Right lobe of liver (tissue), 6 donors: ENCODE data around the gene HRAS. TPM values are rescaled to one million over a fixed set of nuclear protein-coding genes. Genes with fewer than 3 reads are reported as not detected.
A peak's percentile ranks its signal among the peaks of the same experiment; 100 is the strongest.

Experiments used
- ATAC-seq, 4 donors: fragments of 200-7000 bp; cut with Tn5 transposase; one replicate each; pipeline ENCODE4 v1.9.1; 2020; ENCODE audit warnings: mild to moderate bottlenecking in 4 of 4, moderate library complexity in 4 of 4
- DNase-seq, 3 donors: peaks; one replicate each; pipeline ENCODE4 v3.0.0-alpha.2; 2020
- H3K27ac ChIP-seq, 3 donors: fragments of 200-600 bp; one replicate each; pipeline ENCODE4 v1.8.0; 2022
- H3K27me3 ChIP-seq, 2 donors: fragments of 200-600 bp; one replicate each; pipeline ENCODE4 v1.8.0; 2022
- H3K36me3 ChIP-seq, 4 donors: fragments of 200-600 bp; sonication (generic) in 1 of 4; one replicate each; pipeline versions ENCODE4 v1.5.1 to v1.8.0; 2017 to 2022; ENCODE audit warnings: control low read depth in 1 of 4
- H3K4me1 ChIP-seq, 4 donors: fragments of 200-600 bp; sonication (generic) in 1 of 4; one replicate each; pipeline versions ENCODE4 v1.5.1 to v1.8.0; 2017 to 2022; ENCODE audit warnings: control low read depth in 1 of 4
- H3K4me3 ChIP-seq, 3 donors: fragments of 200-600 bp; one replicate each; pipeline ENCODE4 v1.8.0; 2022
- H3K9me3 ChIP-seq, 4 donors: fragments of 200-600 bp; sonication (generic) in 1 of 4; one replicate each; pipeline versions ENCODE4 v1.5.1 to v1.8.0; 2017 to 2022; ENCODE audit warnings: control low read depth in 1 of 4
- CTCF ChIP-seq, 4 donors: fragments of 200-600 bp in 3 of 4; fragments of 450-650 bp in 1 of 4; IDR thresholded peaks; one replicate each; pipeline versions ENCODE4 v1.5.1 to v1.8.0; 2016 to 2022; ENCODE audit warnings: antibody characterized with exemption in 4 of 4, mild to moderate bottlenecking in 2 of 4
- POLR2A ChIP-seq: fragments of 450-650 bp; IDR thresholded peaks from one replicate; pipeline ENCODE4 v1.6.1; 2017; ENCODE audit warnings: antibody characterized with exemption, mild to moderate bottlenecking
- WGBS: methylation state at CpG from one replicate; pipeline ENCODE4 v1.1.6; 2018; ENCODE audit warnings: low coverage, low lambda C conversion rate; ENCODE audit not compliant: insufficient coverage; ENCODE audit errors: missing lambda C conversion rate; 5-methylcytosine and 5-hydroxymethylcytosine counted together
- intact Hi-C, 2 donors: fragments of 100-400 bp; cut with DNase I; formaldehyde crosslinking; loops; one replicate each; pipeline versions ENCODE4 v1.11.2 to v1.14.1; 2022
- total RNA-seq, 6 experiments: library from RNA; depleted of rRNA in 2 of 6; stranded (reverse); fragments of >200 nt in 2 of 6; fragmentation: NEBNext Ultra II Directional in 3 of 6; extraction: Animal tissue kit (Norgen Biotek cat#: 25700) in 3 of 6; gene quantifications; one replicate each; pipeline versions ENCODE4 v1.1.0 to v1.2.4, GENCODE V29; 2016 to 2023
- donor health status: DM: no; HTN: yes; CAD: no.
- donor health status: DM: no; HTN: no; CAD: no.
- donor health status: DM: no; HTN: no; CAD: no.
- donor health status: DM: no; HTN: yes; CAD: no.
- donor health status: DM: no; HTN: yes; CAD: no.

The HRAS gene
- total RNA-seq, 6 experiments from 2014 or later = 7.6 to 20.9 (median 14.8) TPM

DNA sequence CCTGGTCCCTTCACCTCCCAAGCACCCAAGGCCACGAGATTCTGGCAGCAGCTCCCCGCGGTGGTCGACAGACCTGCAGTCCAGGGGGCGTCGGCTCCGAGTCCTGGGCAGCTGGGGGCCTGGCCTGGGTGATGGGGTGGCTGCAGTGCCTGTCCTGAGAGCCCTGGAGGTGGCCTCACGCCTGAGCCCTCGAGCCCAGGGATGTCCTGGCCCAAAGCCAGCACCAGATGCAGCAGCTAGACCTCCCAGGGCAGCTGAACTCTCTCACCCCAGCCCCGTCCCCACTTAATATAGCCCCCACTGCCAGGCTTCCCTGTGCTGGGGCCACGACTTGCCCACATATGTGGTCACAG, 18.6 kb upstream of the HRAS start:
- Histone ChIP-seq H3K4me1 (peaks cover 0 to 10% (median 0%) of the 10 kb centered on the region in 4 donors), H3K27me3 (no peaks in the 10 kb centered on the region), H3K27ac (no peak overlapping the region), H3K36me3 (no peaks in the 10 kb centered on the region), H3K9me3 (no peaks in the 10 kb centered on the region), H3K4me3 (no peak overlapping the region)
- intact Hi-C loops = loop anchor here in 1 of 2 donors (10.0 kb wide), 1 partner anchor 201 kb away; no protein-coding TSS in a partner anchor
- no peak for ATAC-seq
- WGBS = 58% methylated on average over 5 of the region's 11 CpGs
- no peak for TF ChIP-seq CTCF (IDR thresholded peaks at IDR 0.05)
- TF ChIP-seq POLR2A = no peak
- no peak for DNase-seq

GRCh38 chr11:553083-553987, 18.0 kb upstream of the HRAS start:
- no peak overlapping the region for H3K4me3 ChIP-seq
- H3K4me1 ChIP-seq = peaks cover 0 to 10% (median 0%) of the 10 kb centered on the region in 4 donors
- TF ChIP-seq CTCF (IDR thresholded peaks at IDR 0.05) = no peak
- no peak for TF ChIP-seq POLR2A
- H3K27ac ChIP-seq = no peak overlapping the region
- no peaks in the 10 kb centered on the region for H3K36me3 ChIP-seq
- H3K9me3 ChIP-seq = no peaks in the 10 kb centered on the region
- DNase-seq (no peak), ATAC-seq (peak in 1 of 4 donors; percentile 1)
- H3K27me3 ChIP-seq = no peaks in the 10 kb centered on the region
- WGBS = 53% methylated on average over 3 of the region's 27 CpGs
- intact Hi-C loops = loop anchor here in 1 of 2 donors (10.0 kb wide), 1 partner anchor 201 kb away; no protein-coding TSS in a partner anchor

DNA sequence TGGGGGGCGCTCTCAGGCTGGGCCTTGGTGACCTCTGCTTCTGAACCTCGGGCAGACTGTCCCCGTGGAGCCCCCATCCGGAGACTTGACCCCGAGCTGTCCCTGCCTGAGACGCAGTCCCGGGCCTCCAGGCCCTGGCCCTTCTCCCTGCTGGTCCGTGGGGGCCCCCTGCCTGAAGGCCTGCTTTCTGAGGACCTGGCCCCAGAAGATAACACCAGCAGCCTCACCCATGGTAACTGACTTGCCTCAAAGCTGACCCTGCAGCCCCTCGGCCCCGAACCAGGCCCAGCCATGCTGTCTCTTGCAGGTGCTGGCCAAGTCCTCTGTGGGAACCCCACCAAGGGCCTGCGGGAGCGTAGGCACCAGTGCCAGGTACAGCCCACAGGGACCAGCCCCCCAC, 16.2 kb upstream of the HRAS start:
- no peak for ATAC-seq
- intact Hi-C loops = loop anchor here in 1 of 2 donors (10.0 kb wide), 1 partner anchor 203 kb away; no protein-coding TSS in a partner anchor
- WGBS = 83% methylated on average over 3 of the region's 12 CpGs

DNA sequence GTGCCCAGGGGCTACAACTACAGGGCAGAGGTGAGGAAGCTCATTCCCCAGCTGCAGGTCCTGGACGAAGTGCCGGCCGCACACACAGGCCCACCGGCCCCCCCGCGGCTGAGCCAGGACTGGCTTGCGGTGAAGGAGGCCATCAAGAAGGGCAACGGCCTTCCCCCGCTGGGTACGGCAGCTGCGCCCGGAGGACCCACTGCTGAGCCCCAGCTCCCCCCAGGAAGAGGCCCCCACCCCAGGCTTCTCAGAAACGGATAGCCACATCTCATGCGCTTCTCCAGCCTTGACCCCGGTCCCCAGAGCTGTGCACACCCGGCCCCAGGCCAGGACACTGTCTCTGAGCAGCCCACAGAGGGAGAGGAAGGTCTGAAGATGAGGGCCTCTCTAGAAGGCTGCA, 15.8 kb upstream of the HRAS start:
- no peak for DNase-seq
- no CpG with 5 or more reads among the region's 16 CpGs for WGBS
- Histone ChIP-seq H3K27ac (no peak overlapping the region), H3K36me3 (no peaks in the 10 kb centered on the region), H3K9me3 (no peaks in the 10 kb centered on the region), H3K4me3 (no peak overlapping the region), H3K27me3 (no peaks in the 10 kb centered on the region), H3K4me1 (peaks cover 0 to 10% (median 0%) of the 10 kb centered on the region in 4 donors)
- TF ChIP-seq POLR2A = no peak
- TF ChIP-seq CTCF (IDR thresholded peaks at IDR 0.05) = no peak
- ATAC-seq = no peak
- intact Hi-C loops = loop anchor here in 1 of 2 donors (10.0 kb wide), 1 partner anchor 204 kb away; no protein-coding TSS in a partner anchor

More for the DNA sequence above, 16.2 kb upstream of the HRAS start:
- DNase-seq = no peak
- Histone ChIP-seq H3K4me1 (peaks cover 0 to 10% (median 0%) of the 10 kb centered on the region in 4 donors), H3K27ac (no peak overlapping the region), H3K36me3 (no peaks in the 10 kb centered on the region), H3K27me3 (no peaks in the 10 kb centered on the region), H3K9me3 (no peaks in the 10 kb centered on the region), H3K4me3 (no peak overlapping the region)
- TF ChIP-seq CTCF (IDR thresholded peaks at IDR 0.05) = no peak
- TF ChIP-seq POLR2A = no peak
